CD4-positive, alpha-beta T cell treated with Interleukin-4 for 4 hours (primary cell): ENCODE data around the gene CEP290.
A peak's percentile ranks its signal among the peaks of the same experiment; 100 is the strongest.
"Not testable (repeated sequence)": the region's sequence is repeated elsewhere in the genome, so short reads cannot be mapped to it uniquely, and the experiment has no call there.

Experiments
- DNase-seq: peaks from one replicate; pipeline ENCODE4 v3.0.0-alpha.2; 2020

CEP290 gene

GRCh38 chr12:88037770-88038169, 104.1 kb downstream of the CEP290 start:
- DNase-seq: no peak

- no peak for DNase-seq
Observed at GRCh38 chr12:88036353-88036965, 105.4 kb downstream of the CEP290 start.

- peak; percentile 6 for DNase-seq
Observed at GRCh38 chr12:88035907-88036289, 106.0 kb downstream of the CEP290 start.

GRCh38 chr12:88035271-88035906, 106.5 kb downstream of the CEP290 start:
- peak; percentile 82 for DNase-seq

GRCh38 chr12:88031161-88031560, 110.7 kb downstream of the CEP290 start:
- DNase-seq: not testable (repeated sequence)

- no peak for DNase-seq
Observed at GRCh38 chr12:88029093-88029665, 112.7 kb downstream of the CEP290 start, which contains the start of gene C12orf50. TSS of gene C12orf50 (minus strand) at chr12:88029401. CDS start at chr12:88026962, 2,439 bp downstream.

GRCh38 chr12:88026196-88026595, 115.7 kb downstream of the CEP290 start:
- DNase-seq: no peak

- no peak for DNase-seq
Observed at GRCh38 chr12:88017964-88018363, 123.9 kb downstream of the CEP290 start.

GRCh38 chr12:88015825-88016224, 126.1 kb downstream of the CEP290 start:
- DNase-seq: no peak

GRCh38 chr12:88011755-88012154, 130.1 kb downstream of the CEP290 start:
- no peak for DNase-seq

GRCh38 chr12:88006351-88006750, 135.5 kb downstream of the CEP290 start:
- no peak for DNase-seq

- no peak for DNase-seq
Observed at GRCh38 chr12:88001327-88001726, 140.6 kb downstream of the CEP290 start.
